ENCODE measurements around the gene BNIP3.

- TF ChIP-seq ISL1 (CRISPR knock-in tag; IDR thresholded peaks at IDR 0.05) = no peak
- no peak for TF ChIP-seq PATZ1 (CRISPR knock-in tag; IDR thresholded peaks at IDR 0.05; ENCODE audit: borderline replicate concordance)
- no peak for TF ChIP-seq ZFP30 (CRISPR knock-in tag; IDR thresholded peaks at IDR 0.05)
- TF ChIP-seq CREB5 (CRISPR knock-in tag; IDR thresholded peaks at IDR 0.05; ENCODE audit: low read depth) = no peak
- TF ChIP-seq OSR1 (CRISPR knock-in tag; IDR thresholded peaks at IDR 0.05) = no peak
- no peak for TF ChIP-seq POU6F1 (CRISPR knock-in tag; IDR thresholded peaks at IDR 0.05; ENCODE audit: borderline replicate concordance, low read depth)
- TF ChIP-seq ZC3H10 (CRISPR knock-in tag; IDR thresholded peaks at IDR 0.05) = no peak
- TF ChIP-seq ZNF70 (CRISPR knock-in tag; IDR thresholded peaks at IDR 0.05) = no peak
Observed at GRCh38 chr10:131998845-131999681, 17.3 kb upstream of the BNIP3 start.

Measured in SK-N-SH treated with all-trans-retinoic acid at 6 μM for 48 hours (cell line).